ENCODE results near the gene PLEKHG2. TPM values are rescaled to one million over a fixed set of nuclear protein-coding genes. Genes with fewer than 3 reads are reported as not detected.
A peak's percentile ranks its signal among the peaks of the same experiment; 100 is the strongest.

PLEKHG2 gene
- total and polyA plus RNA-seq, 9 of the 15 experiments (the other 6 are each of a cell fraction or from before 2014, with no cell fraction given) = 0.98 to 45.7 (median 9.8) TPM

DNA sequence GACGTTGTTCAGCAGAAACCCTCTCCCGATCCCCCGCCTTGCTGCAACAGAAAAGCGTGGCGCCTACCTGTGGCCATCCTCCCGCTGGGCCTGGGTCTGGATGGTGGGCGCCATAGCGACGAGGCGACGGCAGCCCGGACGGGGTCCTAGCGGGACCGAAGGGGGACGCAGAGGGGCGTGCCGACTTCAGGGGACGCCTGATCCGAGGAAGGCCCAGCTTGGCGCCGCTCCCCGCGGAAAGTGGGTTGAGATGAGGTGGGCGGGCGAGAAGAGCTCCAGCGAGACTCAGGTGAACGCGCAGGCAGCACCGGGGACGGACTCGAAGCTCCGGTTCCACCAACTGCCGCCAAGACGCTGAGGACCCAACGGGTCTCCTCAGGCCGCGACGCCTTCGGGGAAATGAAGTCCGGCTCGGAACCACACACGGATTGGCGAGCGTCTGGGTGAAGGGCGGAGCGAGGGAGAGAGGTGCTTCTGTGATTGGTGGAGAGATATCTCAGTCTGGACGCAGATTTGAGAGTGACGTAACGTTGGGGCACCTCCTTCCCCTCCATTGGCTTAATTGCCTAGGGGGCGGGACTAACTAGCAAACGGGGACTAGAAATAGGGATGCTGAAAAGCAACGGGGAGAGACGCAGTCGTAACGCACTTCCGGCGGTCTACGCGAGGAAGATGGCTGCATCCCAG lies 21.6 kb upstream of the PLEKHG2 start, which contains the start of the genes MED29 and PAF1 (continued):
- TF ChIP-seq, protein P1, sequence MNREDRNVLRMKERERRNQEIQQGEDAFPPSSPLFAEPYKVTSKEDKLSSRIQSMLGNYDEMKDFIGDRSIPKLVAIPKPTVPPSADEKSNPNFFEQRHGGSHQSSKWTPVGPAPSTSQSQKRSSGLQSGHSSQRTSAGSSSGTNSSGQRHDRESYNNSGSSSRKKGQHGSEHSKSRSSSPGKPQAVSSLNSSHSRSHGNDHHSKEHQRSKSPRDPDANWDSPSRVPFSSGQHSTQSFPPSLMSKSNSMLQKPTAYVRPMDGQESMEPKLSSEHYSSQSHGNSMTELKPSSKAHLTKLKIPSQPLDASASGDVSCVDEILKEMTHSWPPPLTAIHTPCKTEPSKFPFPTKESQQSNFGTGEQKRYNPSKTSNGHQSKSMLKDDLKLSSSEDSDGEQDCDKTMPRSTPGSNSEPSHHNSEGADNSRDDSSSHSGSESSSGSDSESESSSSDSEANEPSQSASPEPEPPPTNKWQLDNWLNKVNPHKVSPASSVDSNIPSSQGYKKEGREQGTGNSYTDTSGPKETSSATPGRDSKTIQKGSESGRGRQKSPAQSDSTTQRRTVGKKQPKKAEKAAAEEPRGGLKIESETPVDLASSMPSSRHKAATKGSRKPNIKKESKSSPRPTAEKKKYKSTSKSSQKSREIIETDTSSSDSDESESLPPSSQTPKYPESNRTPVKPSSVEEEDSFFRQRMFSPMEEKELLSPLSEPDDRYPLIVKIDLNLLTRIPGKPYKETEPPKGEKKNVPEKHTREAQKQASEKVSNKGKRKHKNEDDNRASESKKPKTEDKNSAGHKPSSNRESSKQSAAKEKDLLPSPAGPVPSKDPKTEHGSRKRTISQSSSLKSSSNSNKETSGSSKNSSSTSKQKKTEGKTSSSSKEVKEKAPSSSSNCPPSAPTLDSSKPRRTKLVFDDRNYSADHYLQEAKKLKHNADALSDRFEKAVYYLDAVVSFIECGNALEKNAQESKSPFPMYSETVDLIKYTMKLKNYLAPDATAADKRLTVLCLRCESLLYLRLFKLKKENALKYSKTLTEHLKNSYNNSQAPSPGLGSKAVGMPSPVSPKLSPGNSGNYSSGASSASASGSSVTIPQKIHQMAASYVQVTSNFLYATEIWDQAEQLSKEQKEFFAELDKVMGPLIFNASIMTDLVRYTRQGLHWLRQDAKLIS (CRISPR knock-in tag; IDR thresholded peaks at IDR 0.05) = no peak; the same call in 1 of the 2 replicates
- TF ChIP-seq, protein P2, sequence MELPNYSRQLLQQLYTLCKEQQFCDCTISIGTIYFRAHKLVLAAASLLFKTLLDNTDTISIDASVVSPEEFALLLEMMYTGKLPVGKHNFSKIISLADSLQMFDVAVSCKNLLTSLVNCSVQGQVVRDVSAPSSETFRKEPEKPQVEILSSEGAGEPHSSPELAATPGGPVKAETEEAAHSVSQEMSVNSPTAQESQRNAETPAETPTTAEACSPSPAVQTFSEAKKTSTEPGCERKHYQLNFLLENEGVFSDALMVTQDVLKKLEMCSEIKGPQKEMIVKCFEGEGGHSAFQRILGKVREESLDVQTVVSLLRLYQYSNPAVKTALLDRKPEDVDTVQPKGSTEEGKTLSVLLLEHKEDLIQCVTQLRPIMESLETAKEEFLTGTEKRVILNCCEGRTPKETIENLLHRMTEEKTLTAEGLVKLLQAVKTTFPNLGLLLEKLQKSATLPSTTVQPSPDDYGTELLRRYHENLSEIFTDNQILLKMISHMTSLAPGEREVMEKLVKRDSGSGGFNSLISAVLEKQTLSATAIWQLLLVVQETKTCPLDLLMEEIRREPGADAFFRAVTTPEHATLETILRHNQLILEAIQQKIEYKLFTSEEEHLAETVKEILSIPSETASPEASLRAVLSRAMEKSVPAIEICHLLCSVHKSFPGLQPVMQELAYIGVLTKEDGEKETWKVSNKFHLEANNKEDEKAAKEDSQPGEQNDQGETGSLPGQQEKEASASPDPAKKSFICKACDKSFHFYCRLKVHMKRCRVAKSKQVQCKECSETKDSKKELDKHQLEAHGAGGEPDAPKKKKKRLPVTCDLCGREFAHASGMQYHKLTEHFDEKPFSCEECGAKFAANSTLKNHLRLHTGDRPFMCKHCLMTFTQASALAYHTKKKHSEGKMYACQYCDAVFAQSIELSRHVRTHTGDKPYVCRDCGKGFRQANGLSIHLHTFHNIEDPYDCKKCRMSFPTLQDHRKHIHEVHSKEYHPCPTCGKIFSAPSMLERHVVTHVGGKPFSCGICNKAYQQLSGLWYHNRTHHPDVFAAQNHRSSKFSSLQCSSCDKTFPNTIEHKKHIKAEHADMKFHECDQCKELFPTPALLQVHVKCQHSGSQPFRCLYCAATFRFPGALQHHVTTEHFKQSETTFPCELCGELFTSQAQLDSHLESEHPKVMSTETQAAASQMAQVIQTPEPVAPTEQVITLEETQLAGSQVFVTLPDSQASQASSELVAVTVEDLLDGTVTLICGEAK (IDR thresholded peaks at IDR 0.05) = peak; percentile 88
- TF ChIP-seq, protein P2 (CRISPR knock-in tag; IDR thresholded peaks at IDR 0.05) = no peak
- no peak for TF ChIP-seq ZNF561 (CRISPR knock-in tag; conservative IDR thresholded peaks at IDR 0.05)
- TF ChIP-seq GABPB2 (CRISPR knock-in tag; conservative IDR thresholded peaks at IDR 0.05) = no peak
- no peak for TF ChIP-seq STAT5A (IDR thresholded peaks at IDR 0.05; ENCODE audit: borderline replicate concordance, low read length)
- 0 out of 2 replicates have a peak, but pooled peaks have one; percentile 20 for TF ChIP-seq MIER1 (IDR thresholded peaks at IDR 0.05; ENCODE audit: low read depth)
- TF ChIP-seq ZNF232 (CRISPR knock-in tag; IDR thresholded peaks at IDR 0.05) = 0 out of 2 replicates have a peak, but pooled peaks have one; percentile 24
- TF ChIP-seq HNRNPUL1 (IDR thresholded peaks at IDR 0.05; ENCODE audit: low read length) = no peak
- TF ChIP-seq GATAD2A (IDR thresholded peaks at IDR 0.05) = 0 out of 2 replicates have a peak, but pooled peaks have one; percentile 39
- TF ChIP-seq ZNF224 (CRISPR knock-in tag; IDR thresholded peaks at IDR 0.05) = no peak
- peak in 1 of 2 experiments; percentile 26; a peak in 1 of 4 replicates for TF ChIP-seq RAD21 (CRISPR knock-in tag; conservative IDR thresholded peaks at IDR 0.05 in 1 of 2, IDR thresholded peaks at IDR 0.05 in 1 of 2)
- TF ChIP-seq RBM15 (IDR thresholded peaks at IDR 0.05; ENCODE audit: insufficient read depth, low read length) = no peak
- no peak for TF ChIP-seq CREBBP (IDR thresholded peaks at IDR 0.05; ENCODE audit: low read depth, low read length)
- TF ChIP-seq PHB (CRISPR knock-in tag; IDR thresholded peaks at IDR 0.05) = no peak
- no peak for TF ChIP-seq CC2D1A (IDR thresholded peaks at IDR 0.05)
